Neural cell (in vitro differentiated cells): ENCODE data around the gene IHH. TPM values are rescaled to one million over a fixed set of nuclear protein-coding genes. Genes with fewer than 3 reads are reported as not detected.
A peak's percentile ranks its signal among the peaks of the same experiment; 100 is the strongest.

Experiments
- H2AFZ ChIP-seq: fragments of 200-600, 300-800 bp; sonication (generic), shearing (Covaris generic); 2 replicates; pipeline ENCODE4 v1.6.0; 2014; ENCODE audit warnings: low read depth, mild to moderate bottlenecking, antibody characterized with exemption, low read length, moderate library complexity
- H3F3A ChIP-seq: fragments of 200-600 bp; shearing (Covaris generic); 2 replicates; pipeline ENCODE4 v1.6.1; 2016; ENCODE audit warnings: mild to moderate bottlenecking, moderate library complexity, mixed read lengths, antibody characterized with exemption, low read length; ENCODE audit not compliant: insufficient read depth, poor library complexity, severe bottlenecking
- H3K27ac ChIP-seq: fragments of 200-600, 300-800 bp; sonication (generic), shearing (Covaris generic); 2 replicates; pipeline ENCODE4 v1.5.1; 2014; ENCODE audit warnings: mild to moderate bottlenecking, low read length, moderate library complexity
- H3K27me3 ChIP-seq: fragments of 300-800, 200-600 bp; sonication (generic), shearing (Covaris generic); 2 replicates; pipeline ENCODE4 v1.6.0; 2014; ENCODE audit warnings: mild to moderate bottlenecking, low read depth, low read length, moderate library complexity; ENCODE audit not compliant: insufficient read depth
- H3K36me3 ChIP-seq: fragments of 300-800, 200-600 bp; sonication (generic), shearing (Covaris generic); 2 replicates; pipeline ENCODE4 v1.5.1; 2014; ENCODE audit warnings: mild to moderate bottlenecking, antibody characterized with exemption, low read length, moderate library complexity; ENCODE audit not compliant: insufficient read depth
- H3K4me2 ChIP-seq: fragments of 300-800, 200-600 bp; sonication (generic), shearing (Covaris generic); 2 replicates; pipeline ENCODE4 v1.6.0; 2014; ENCODE audit warnings: mild to moderate bottlenecking, low read length
- H3K4me3 ChIP-seq: fragments of 300-800, 200-600 bp; sonication (generic), shearing (Covaris generic); 2 replicates; pipeline ENCODE4 v1.5.1; 2014; ENCODE audit warnings: mild to moderate bottlenecking, low read length, moderate library complexity
- H3K79me2 ChIP-seq: fragments of 200-600 bp; shearing (Covaris generic); replicated peaks from 2 replicates; pipeline ENCODE4 v1.6.0; 2014; ENCODE audit warnings: mild to moderate bottlenecking, low read length, moderate library complexity; ENCODE audit not compliant: insufficient read depth
- H3K9ac ChIP-seq: fragments of 300-800, 200-600 bp; sonication (generic), shearing (Covaris generic); 2 replicates; pipeline ENCODE4 v1.6.1; 2016; ENCODE audit warnings: mild to moderate bottlenecking, low read length, mixed read lengths
- H3K9me2 ChIP-seq: fragments of 200-600 bp; shearing (Covaris generic); 2 replicates; pipeline ENCODE4 v1.6.1; 2016; ENCODE audit warnings: mild to moderate bottlenecking, low read length, mixed read lengths; ENCODE audit not compliant: insufficient read depth
- H3K9me3 ChIP-seq: fragments of 200-600, 300-800 bp; sonication (generic), shearing (Covaris generic); 2 replicates; pipeline ENCODE4 v1.6.1; 2016; ENCODE audit warnings: mild to moderate bottlenecking, mixed run types, low read length, moderate library complexity, mixed read lengths
- H4K20me1 ChIP-seq: fragments of 200-600 bp; shearing (Covaris generic); 2 replicates; pipeline ENCODE4 v1.6.1; 2016; ENCODE audit warnings: mild to moderate bottlenecking, mixed run types; ENCODE audit not compliant: insufficient read depth
- EP300 ChIP-seq: fragments of 450-650 bp; conservative IDR thresholded peaks from 2 replicates; pipeline ENCODE4 v1.6.1; 2014; ENCODE audit warnings: antibody characterized with exemption, mild to moderate bottlenecking, moderate library complexity; ENCODE audit not compliant: poor library complexity, severe bottlenecking
- EZH2 ChIP-seq: fragments of 200-600, 300-800 bp; shearing (Covaris generic), sonication (generic); IDR thresholded peaks from 2 replicates; pipeline ENCODE4 v1.6.1; 2014; ENCODE audit warnings: antibody characterized with exemption, low read length, borderline replicate concordance, mild to moderate bottlenecking; ENCODE audit not compliant: insufficient read depth, poor library complexity, severe bottlenecking
- MXI1 ChIP-seq: fragments of 450-650 bp; conservative IDR thresholded peaks from 2 replicates; pipeline ENCODE4 v1.6.1; 2014; ENCODE audit warnings: antibody characterized with exemption, mild to moderate bottlenecking; ENCODE audit not compliant: poor library complexity, severe bottlenecking
- POLR2AphosphoS5 ChIP-seq: IDR thresholded peaks from 2 replicates; pipeline ENCODE4 v1.6.1; 2012
- RAD21 ChIP-seq: fragments of 450-650 bp; conservative IDR thresholded peaks from 2 replicates; pipeline ENCODE4 v1.6.1; 2014; ENCODE audit warnings: antibody characterized with exemption, mild to moderate bottlenecking, moderate library complexity
- SMC3 ChIP-seq: fragments of 450-650 bp; conservative IDR thresholded peaks from 2 replicates; pipeline ENCODE4 v1.6.1; 2014; ENCODE audit warnings: antibody characterized with exemption, mild to moderate bottlenecking, moderate library complexity; ENCODE audit not compliant: poor library complexity
- TAF1 ChIP-seq: IDR thresholded peaks from 2 replicates; pipeline ENCODE4 v1.6.1; 2012; ENCODE audit warnings: low read depth
- polyA plus RNA-seq: library from polyadenylated mRNA; depleted of rRNA; stranded (reverse); fragments of >200 nt; gene quantifications from 2 replicates; pipeline ENCODE4 v1.2.3, GENCODE V29; 2014
- TF ChIP-seq, protein P1 (sequence below): IDR thresholded peaks from 2 replicates; pipeline ENCODE4 v1.6.1; 2012; ENCODE audit warnings: borderline replicate concordance
- TF ChIP-seq, protein P2 (sequence below): fragments of 450-650 bp; IDR thresholded peaks from 2 replicates; pipeline ENCODE4 v1.5.1; 2014; ENCODE audit warnings: antibody characterized with exemption, mild to moderate bottlenecking, moderate library complexity; ENCODE audit not compliant: poor library complexity, severe bottlenecking

IHH gene
- polyA plus RNA-seq, 1 donor from 2014 or later, result not detected

DNA sequence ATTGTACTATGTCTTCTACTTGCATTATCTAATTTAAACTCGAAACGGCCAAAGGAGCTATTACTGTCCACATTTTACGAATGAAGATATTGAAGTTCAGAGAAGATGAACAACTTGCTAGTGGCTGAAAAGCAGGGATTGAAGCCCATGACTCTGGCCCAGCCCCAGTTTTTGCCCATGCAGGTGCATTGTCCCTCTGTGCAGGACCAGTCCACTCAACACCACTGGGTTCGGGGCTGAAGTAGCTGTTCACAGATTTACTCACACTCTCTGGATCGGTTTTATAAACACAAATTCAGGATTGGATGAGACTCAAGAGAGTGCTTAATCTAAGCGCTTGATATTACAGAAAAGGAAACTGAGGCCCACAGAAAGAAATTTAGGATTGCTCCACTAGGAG, 1.4 kb upstream of the IHH start:
- Histone ChIP-seq H3K27me3 (peaks cover 79% of the 10 kb centered on the region), H4K20me1 (no peaks in the 10 kb centered on the region), H3K79me2 (no peaks in the 10 kb centered on the region), H3K9me2 (no peaks in the 10 kb centered on the region), H3K4me3 (no peak overlapping the region), H3F3A (no peaks in the 10 kb centered on the region), H3K4me2 (no peak overlapping the region), H2AFZ (no peak overlapping the region), H3K9ac (no peak overlapping the region), H3K36me3 (no peaks in the 10 kb centered on the region), H3K9me3 (no peaks in the 10 kb centered on the region), H3K27ac (no peak overlapping the region)
- TF ChIP-seq POLR2AphosphoS5 (no peak), RAD21 (no peak), TAF1 (no peak), MXI1 (no peak), EP300 (no peak), EZH2 (no peak)
- TF ChIP-seq, protein P1, sequence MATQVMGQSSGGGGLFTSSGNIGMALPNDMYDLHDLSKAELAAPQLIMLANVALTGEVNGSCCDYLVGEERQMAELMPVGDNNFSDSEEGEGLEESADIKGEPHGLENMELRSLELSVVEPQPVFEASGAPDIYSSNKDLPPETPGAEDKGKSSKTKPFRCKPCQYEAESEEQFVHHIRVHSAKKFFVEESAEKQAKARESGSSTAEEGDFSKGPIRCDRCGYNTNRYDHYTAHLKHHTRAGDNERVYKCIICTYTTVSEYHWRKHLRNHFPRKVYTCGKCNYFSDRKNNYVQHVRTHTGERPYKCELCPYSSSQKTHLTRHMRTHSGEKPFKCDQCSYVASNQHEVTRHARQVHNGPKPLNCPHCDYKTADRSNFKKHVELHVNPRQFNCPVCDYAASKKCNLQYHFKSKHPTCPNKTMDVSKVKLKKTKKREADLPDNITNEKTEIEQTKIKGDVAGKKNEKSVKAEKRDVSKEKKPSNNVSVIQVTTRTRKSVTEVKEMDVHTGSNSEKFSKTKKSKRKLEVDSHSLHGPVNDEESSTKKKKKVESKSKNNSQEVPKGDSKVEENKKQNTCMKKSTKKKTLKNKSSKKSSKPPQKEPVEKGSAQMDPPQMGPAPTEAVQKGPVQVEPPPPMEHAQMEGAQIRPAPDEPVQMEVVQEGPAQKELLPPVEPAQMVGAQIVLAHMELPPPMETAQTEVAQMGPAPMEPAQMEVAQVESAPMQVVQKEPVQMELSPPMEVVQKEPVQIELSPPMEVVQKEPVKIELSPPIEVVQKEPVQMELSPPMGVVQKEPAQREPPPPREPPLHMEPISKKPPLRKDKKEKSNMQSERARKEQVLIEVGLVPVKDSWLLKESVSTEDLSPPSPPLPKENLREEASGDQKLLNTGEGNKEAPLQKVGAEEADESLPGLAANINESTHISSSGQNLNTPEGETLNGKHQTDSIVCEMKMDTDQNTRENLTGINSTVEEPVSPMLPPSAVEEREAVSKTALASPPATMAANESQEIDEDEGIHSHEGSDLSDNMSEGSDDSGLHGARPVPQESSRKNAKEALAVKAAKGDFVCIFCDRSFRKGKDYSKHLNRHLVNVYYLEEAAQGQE, result no peak
- TF ChIP-seq, protein P2, sequence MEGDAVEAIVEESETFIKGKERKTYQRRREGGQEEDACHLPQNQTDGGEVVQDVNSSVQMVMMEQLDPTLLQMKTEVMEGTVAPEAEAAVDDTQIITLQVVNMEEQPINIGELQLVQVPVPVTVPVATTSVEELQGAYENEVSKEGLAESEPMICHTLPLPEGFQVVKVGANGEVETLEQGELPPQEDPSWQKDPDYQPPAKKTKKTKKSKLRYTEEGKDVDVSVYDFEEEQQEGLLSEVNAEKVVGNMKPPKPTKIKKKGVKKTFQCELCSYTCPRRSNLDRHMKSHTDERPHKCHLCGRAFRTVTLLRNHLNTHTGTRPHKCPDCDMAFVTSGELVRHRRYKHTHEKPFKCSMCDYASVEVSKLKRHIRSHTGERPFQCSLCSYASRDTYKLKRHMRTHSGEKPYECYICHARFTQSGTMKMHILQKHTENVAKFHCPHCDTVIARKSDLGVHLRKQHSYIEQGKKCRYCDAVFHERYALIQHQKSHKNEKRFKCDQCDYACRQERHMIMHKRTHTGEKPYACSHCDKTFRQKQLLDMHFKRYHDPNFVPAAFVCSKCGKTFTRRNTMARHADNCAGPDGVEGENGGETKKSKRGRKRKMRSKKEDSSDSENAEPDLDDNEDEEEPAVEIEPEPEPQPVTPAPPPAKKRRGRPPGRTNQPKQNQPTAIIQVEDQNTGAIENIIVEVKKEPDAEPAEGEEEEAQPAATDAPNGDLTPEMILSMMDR, result no peak

DNA sequence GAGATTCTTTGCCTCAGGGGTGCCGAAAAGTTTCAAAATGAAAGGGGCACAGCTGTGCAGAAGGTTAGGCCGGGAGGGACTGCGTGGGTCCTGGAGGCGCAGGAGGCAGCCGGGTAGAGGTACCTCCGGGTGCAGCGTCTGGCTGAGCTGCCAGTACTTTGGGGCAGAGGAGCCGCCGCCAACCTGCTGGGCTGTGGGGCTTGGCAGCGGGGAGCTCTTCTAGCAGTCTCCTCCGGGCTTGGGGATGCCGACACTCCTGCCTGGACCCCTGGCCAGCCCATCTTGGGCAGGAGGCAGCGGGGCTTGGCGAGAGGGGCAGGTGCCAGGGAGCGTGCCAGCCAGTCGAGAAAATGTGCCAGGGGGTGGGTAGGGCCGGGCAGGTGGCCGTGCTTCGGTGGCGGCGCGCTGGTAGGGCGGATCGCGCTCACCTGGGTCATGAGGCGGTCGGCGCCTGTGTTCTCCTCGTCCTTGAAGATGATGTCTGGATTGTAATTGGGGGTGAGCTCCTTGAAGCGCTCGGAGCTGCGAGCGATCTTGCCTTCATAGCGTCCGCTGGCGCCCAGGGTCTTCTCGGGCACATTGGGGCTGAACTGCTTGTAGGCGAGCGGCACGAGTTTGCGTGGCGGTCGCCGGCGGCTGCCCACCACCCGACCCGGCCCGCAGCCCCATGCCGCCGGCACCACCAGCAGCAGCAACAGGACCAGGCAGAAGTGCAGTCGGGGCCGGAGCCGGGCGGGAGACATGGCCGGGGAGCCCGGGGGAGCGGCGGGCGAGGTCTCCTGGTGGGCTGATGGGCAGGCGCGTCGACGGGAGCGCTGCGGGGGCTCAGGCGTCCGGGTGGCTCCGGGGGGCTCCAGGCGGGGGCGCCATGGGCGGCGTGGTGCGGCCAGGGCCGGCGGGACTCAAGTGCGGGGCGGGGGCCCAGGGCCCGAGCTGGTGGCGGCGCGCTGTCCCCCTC, 717 bp downstream of the IHH start:
- no peaks in the 10 kb centered on the region for H3K79me2 ChIP-seq
- peaks cover 98% of the 10 kb centered on the region for H3K27me3 ChIP-seq
- peak overlapping the region; percentile 41 for H3K4me3 ChIP-seq
- no peak overlapping the region for H3K9ac ChIP-seq
- H3K9me3 ChIP-seq, result no peaks in the 10 kb centered on the region
- no peaks in the 10 kb centered on the region for H3F3A ChIP-seq
- H3K27ac ChIP-seq, result no peak overlapping the region
- no peaks in the 10 kb centered on the region for H4K20me1 ChIP-seq
- H3K9me2 ChIP-seq, result no peaks in the 10 kb centered on the region
- no peak overlapping the region for H2AFZ ChIP-seq
- no peaks in the 10 kb centered on the region for H3K36me3 ChIP-seq
- TF ChIP-seq MXI1, result no peak
- TF ChIP-seq, protein P1, result no peak
- no peak for TF ChIP-seq SMC3
- TF ChIP-seq POLR2AphosphoS5, result no peak
- TF ChIP-seq EZH2, result peak; percentile 84
- TF ChIP-seq TAF1, result no peak
- no peak for TF ChIP-seq EP300
- TF ChIP-seq RAD21, result no peak
- no peak overlapping the region for H3K4me2 ChIP-seq
